Measurements from ENCODE around the gene HEXIM2. TPM values are rescaled to one million over a fixed set of nuclear protein-coding genes. Genes with fewer than 3 reads are reported as not detected.

HEXIM2 gene
- total and polyA plus RNA-seq, 2 of the 13 experiments (the other 11 are each of a cell fraction or from before 2014, with no cell fraction given), result 27.1 to 32.4 TPM

- TF ChIP-seq GMEB1 (CRISPR knock-in tag; IDR thresholded peaks at IDR 0.05; ENCODE audit: borderline replicate concordance) (peak; percentile 47; the same call in 1 of the 2 replicates), LCORL (IDR thresholded peaks at IDR 0.05) (no peak), LCORL (CRISPR knock-in tag; IDR thresholded peaks at IDR 0.05) (peak; percentile 99), NCOR1 (IDR thresholded peaks at IDR 0.05; ENCODE audit: borderline replicate concordance, low read length) (peak; percentile 84), RBAK (CRISPR knock-in tag; IDR thresholded peaks at IDR 0.05) (0 out of 2 replicates have a peak, but pooled peaks have one; percentile 30), MAX (IDR thresholded peaks at IDR 0.05) (peak; percentile 78), ZNF644 (CRISPR knock-in tag; IDR thresholded peaks at IDR 0.05; ENCODE audit: low read depth) (peak; percentile 52; the same call in 1 of the 2 replicates), ERF (CRISPR knock-in tag; IDR thresholded peaks at IDR 0.05) (peak; percentile 90), PLSCR1 (CRISPR knock-in tag; IDR thresholded peaks at IDR 0.05; ENCODE audit: borderline replicate concordance) (no peak), ZNF460 (CRISPR knock-in tag; IDR thresholded peaks at IDR 0.05; ENCODE audit: borderline replicate concordance) (no peak), MXD1 (CRISPR knock-in tag; IDR thresholded peaks at IDR 0.05) (no peak), SOX13 (IDR thresholded peaks at IDR 0.05) (peak; percentile 82), SOX13 (CRISPR knock-in tag; conservative IDR thresholded peaks at IDR 0.05 in 1 of 2, IDR thresholded peaks at IDR 0.05 in 1 of 2) (peak in 1 of 2 experiments; percentile 89; a peak in 2 of 4 replicates), TBL1XR1 (IDR thresholded peaks at IDR 0.05; ENCODE audit: borderline replicate concordance, low read length, partially characterized antibody) (no peak), FOXO1 (CRISPR knock-in tag; IDR thresholded peaks at IDR 0.05) (peak; percentile 91), ZNF775 (CRISPR knock-in tag; IDR thresholded peaks at IDR 0.05; ENCODE audit: borderline replicate concordance) (no peak), MBD4 (IDR thresholded peaks at IDR 0.05; ENCODE audit: borderline replicate concordance, low read length) (no peak), ZNF501 (CRISPR knock-in tag; IDR thresholded peaks at IDR 0.05) (peak; percentile 92), ZNF614 (CRISPR knock-in tag; IDR thresholded peaks at IDR 0.05; ENCODE audit: borderline replicate concordance) (peak; percentile 39), ZNF124 (CRISPR knock-in tag; IDR thresholded peaks at IDR 0.05) (no peak; the same call in 1 of the 2 replicates), ZKSCAN1 (IDR thresholded peaks at IDR 0.05; ENCODE audit: low read length) (no peak), DPF2 (CRISPR knock-in tag; IDR thresholded peaks at IDR 0.05; ENCODE audit: borderline replicate concordance, low read depth) (peak; percentile 92; the same call in 1 of the 2 replicates), KDM4B (CRISPR knock-in tag; IDR thresholded peaks at IDR 0.05) (0 out of 2 replicates have a peak, but pooled peaks have one; percentile 43), ZNF468 (CRISPR knock-in tag; IDR thresholded peaks at IDR 0.05) (peak; percentile 67; the same call in 1 of the 2 replicates), ZNF660 (CRISPR knock-in tag; IDR thresholded peaks at IDR 0.05; ENCODE audit: borderline replicate concordance, low read depth) (no peak)
These were observed 9.9 kb downstream of the HEXIM2 start (continued) for GRCh38 chr17:45171338-45172231.
